Spleen (tissue), 11 donors: Measurements from ENCODE around the gene FAAP20. TPM values are rescaled to one million over a fixed set of nuclear protein-coding genes. Genes with fewer than 3 reads are reported as not detected.
A peak's percentile ranks its signal among the peaks of the same experiment; 100 is the strongest.

Source experiments
- DNase-seq: peaks from one replicate; pipeline ENCODE4 v3.0.0-alpha.2; 2020
- H3K27ac ChIP-seq, 8 donors: fragments of 200-600 bp; sonication (generic) in 7 of 8; 1 replicate in 4 of 8; 2 replicates in 4 of 8; pipeline versions ENCODE4 v1.5.0 to v1.8.0; 2016 to 2021; ENCODE audit warnings: inconsistent platforms in 4 of 8, mild to moderate bottlenecking in 4 of 8, moderate library complexity in 1 of 8
- H3K27me3 ChIP-seq, 7 donors: fragments of 200-600 bp; sonication (generic) in 6 of 7; replicated peaks in 1 of 7; 1 replicate in 4 of 7; 2 replicates in 3 of 7; pipeline versions ENCODE4 v1.5.0 to v1.8.0; 2016 to 2021; ENCODE audit warnings: inconsistent platforms in 3 of 7, mild to moderate bottlenecking in 1 of 7
- H3K36me3 ChIP-seq, 6 donors: fragments of 200-600 bp; sonication (generic) in 5 of 6; 1 replicate in 4 of 6; 2 replicates in 2 of 6; pipeline versions ENCODE4 v1.5.0 to v1.8.0; 2016 to 2021; ENCODE audit warnings: inconsistent platforms in 2 of 6
- H3K4me1 ChIP-seq, 6 donors: fragments of 200-600 bp; sonication (generic) in 5 of 6; 1 replicate in 3 of 6; 2 replicates in 3 of 6; pipeline versions ENCODE4 v1.5.0 to v1.8.0; 2016 to 2021; ENCODE audit warnings: inconsistent platforms in 3 of 6
- H3K4me3 ChIP-seq, 8 donors: fragments of 200-600 bp; sonication (generic) in 7 of 8; 1 replicate in 4 of 8; 2 replicates in 4 of 8; pipeline versions ENCODE4 v1.5.0 to v1.8.0; 2016 to 2021; ENCODE audit warnings: inconsistent platforms in 4 of 8, mild to moderate bottlenecking in 4 of 8, moderate library complexity in 2 of 8
- H3K9me3 ChIP-seq, 8 donors: fragments of 200-600 bp; sonication (generic) in 7 of 8; 1 replicate in 4 of 8; 2 replicates in 4 of 8; pipeline versions ENCODE4 v1.5.0 to v1.8.0; 2016 to 2021; ENCODE audit warnings: inconsistent platforms in 4 of 8
- POLR2A ChIP-seq, 3 donors: fragments of 450-650 bp; IDR thresholded peaks; one replicate each; pipeline ENCODE4 v1.5.1; 2017; ENCODE audit warnings: antibody characterized with exemption in 3 of 3, mild to moderate bottlenecking in 1 of 3
- POLR2AphosphoS5 ChIP-seq, 3 donors: sonication (generic); formaldehyde crosslinking; IDR thresholded peaks; one replicate each; pipeline ENCODE4 v1.5.1; 2017; ENCODE audit warnings: antibody characterized with exemption in 3 of 3
- WGBS, 5 donors: extraction: QIAGEN DNeasy Blood & Tissue Kit in 3 of 5; methylation state at CpG; one replicate each; pipeline versions ENCODE4 v1.1.5 to v1.1.7; 2013 to 2018; 5-methylcytosine and 5-hydroxymethylcytosine counted together
- intact Hi-C: fragments of 100-400 bp; cut with DNase I; formaldehyde crosslinking; loops from one replicate; pipeline ENCODE4 v1.15.0; 2023; ENCODE audit warnings: low total_unique reads
- polyA plus RNA-seq, 3 donors: library from polyadenylated mRNA; stranded (reverse); fragments of 200-250 nt; gene quantifications; one replicate each; pipeline ENCODE4 v1.2.1, GENCODE V29; 2013
- total RNA-seq, 7 donors: library from RNA; depleted of rRNA in 3 of 7; stranded (reverse); fragments of >200 nt in 3 of 7; fragmentation: NEBNext Ultra II Directional in 4 of 7; extraction: Animal tissue kit (Norgen Biotek cat#: 25700) in 4 of 7; gene quantifications; one replicate each; pipeline versions ENCODE4 v1.1.0 to v1.2.1, GENCODE V29; 2016 to 2021
- TF ChIP-seq, protein P1 (sequence below), 11 experiments: fragments of 200-600 bp in 7 of 11; fragments of 450-650 bp in 4 of 11; sonication (generic) in 4 of 11; IDR thresholded peaks in 8 of 11; conservative IDR thresholded peaks in 3 of 11; 1 replicate in 7 of 11; 2 replicates in 4 of 11; pipeline versions ENCODE4 v1.4.0 to v1.8.0; 2016 to 2021; ENCODE audit warnings: antibody characterized with exemption in 11 of 11, inconsistent platforms in 4 of 11, mild to moderate bottlenecking in 1 of 11
- donor health status: healthy with polysubstance abuse.
- donor health status: DM: no; HTN: no; CAD: no; lungs with moderate emphysema.
- donor health status: DM: no; HTN: no; CAD: no.
- donor health status: Bipolar disorder and iron deficiency.
- donor health status: healthy.
- donor health status: DM: no; HTN: no; CAD: no.
- donor health status: DM: yes; HTN: yes; CAD: no.

FAAP20 gene
- total and polyA plus RNA-seq, 10 donors: 20.6 to 113 (median 52.0) TPM

DNA sequence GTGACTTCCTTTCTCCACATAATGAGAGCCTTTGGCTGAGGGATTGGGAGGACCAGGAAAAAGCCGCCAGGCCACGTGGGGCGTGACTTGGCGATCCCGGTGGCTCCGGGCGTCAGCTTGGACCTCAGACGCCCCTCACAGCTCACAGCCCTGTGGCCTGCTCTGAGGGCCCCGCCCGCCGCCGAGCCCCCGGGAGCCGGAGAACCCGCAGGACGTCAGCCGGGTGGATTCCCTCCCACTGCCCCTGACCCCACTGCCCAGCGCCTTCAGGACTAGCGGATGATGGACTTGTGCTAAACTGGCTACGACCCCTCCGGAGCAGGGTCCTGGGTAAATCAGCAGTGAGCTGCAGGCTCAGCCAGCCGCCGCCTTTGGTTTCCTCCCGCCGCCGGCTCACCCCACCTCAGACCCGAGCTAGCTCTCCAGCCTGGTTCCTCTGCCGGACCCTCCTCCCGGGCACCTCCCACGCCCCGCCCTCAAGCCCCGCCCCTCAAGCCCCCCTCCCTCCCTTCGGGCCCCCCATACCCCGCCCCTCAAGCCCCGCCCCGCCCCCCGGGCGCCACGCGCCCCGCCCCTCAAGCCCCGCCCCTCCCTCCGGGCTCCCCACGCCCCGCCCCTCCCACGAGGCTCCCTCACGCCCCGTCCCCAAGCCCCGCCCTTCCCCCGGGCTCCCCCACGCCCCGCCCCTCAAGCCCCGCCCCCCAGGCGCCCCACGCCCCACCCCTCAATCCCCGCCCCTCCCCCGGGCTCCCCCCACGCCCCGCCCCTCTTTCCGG lies 10.0 kb upstream of the FAAP20 start:
- Histone ChIP-seq H3K36me3 (no peaks in the 10 kb centered on the region), H3K9me3 (no peaks in the 10 kb centered on the region), H3K4me1 (peaks cover 27 to 93% (median 67%) of the 10 kb centered on the region in 6 donors), H3K27me3 (no peaks in the 10 kb centered on the region), H3K27ac (peak overlapping the region; percentile 60 to 91 (median 82)), H3K4me3 (peak overlapping the region; percentile 12 to 74 (median 36))
- intact Hi-C loops: no loop called here
- peak; percentile 96 for DNase-seq
- 2 to 8% (median 4%) methylated on average over 5 to 41 of the region's 60 CpGs for WGBS, 5 donors
- TF ChIP-seq POLR2A (IDR thresholded peaks at IDR 0.05): no peak
- TF ChIP-seq, protein P1, sequence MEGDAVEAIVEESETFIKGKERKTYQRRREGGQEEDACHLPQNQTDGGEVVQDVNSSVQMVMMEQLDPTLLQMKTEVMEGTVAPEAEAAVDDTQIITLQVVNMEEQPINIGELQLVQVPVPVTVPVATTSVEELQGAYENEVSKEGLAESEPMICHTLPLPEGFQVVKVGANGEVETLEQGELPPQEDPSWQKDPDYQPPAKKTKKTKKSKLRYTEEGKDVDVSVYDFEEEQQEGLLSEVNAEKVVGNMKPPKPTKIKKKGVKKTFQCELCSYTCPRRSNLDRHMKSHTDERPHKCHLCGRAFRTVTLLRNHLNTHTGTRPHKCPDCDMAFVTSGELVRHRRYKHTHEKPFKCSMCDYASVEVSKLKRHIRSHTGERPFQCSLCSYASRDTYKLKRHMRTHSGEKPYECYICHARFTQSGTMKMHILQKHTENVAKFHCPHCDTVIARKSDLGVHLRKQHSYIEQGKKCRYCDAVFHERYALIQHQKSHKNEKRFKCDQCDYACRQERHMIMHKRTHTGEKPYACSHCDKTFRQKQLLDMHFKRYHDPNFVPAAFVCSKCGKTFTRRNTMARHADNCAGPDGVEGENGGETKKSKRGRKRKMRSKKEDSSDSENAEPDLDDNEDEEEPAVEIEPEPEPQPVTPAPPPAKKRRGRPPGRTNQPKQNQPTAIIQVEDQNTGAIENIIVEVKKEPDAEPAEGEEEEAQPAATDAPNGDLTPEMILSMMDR (IDR thresholded peaks at IDR 0.05 in 8 of 11, conservative IDR thresholded peaks at IDR 0.05 in 3 of 11): no peak
- TF ChIP-seq POLR2AphosphoS5 (IDR thresholded peaks at IDR 0.05): peak; percentile 38 to 77 (median 67)

DNA sequence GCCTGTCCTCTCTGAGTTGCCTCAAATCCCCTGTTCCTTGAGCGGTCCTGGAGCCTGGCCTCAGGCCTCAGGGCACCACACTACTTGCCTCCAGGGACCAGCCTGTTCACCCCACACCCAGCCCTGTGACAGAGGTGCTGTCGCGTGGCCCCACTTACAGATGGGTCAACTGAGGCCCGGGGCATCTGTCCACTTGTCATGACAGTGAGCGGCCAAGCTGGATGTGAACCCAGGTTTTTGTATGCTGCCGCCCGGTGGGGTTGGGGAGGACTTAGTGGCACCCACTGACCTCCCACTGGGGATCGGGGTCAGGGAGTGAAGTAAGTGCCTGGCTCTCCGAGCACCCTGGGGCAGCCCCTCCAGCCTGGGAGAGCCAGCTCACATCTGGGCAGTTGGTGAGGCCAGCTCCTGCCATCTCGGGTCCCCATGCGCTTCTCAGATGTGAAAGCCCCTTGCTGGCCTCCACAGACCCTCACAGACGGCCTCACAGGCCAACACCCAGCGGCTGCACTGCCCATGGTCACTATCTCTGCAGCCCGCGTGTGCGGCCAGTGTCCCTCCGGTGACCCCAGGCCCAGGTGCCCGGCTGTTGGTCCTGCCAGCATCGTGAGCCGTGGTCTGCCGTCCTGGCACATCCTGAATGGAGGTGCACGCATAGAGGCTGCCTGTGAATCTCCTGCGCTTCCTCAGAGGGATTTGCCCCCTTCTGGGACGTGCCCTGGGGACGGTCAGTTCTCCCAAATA lies 9.3 kb upstream of the FAAP20 start:
- no peaks in the 10 kb centered on the region for H3K36me3 ChIP-seq
- TF ChIP-seq POLR2A (IDR thresholded peaks at IDR 0.05) (no peak), POLR2AphosphoS5 (IDR thresholded peaks at IDR 0.05) (no peak)
- TF ChIP-seq, protein P1 (IDR thresholded peaks at IDR 0.05 in 8 of 11, conservative IDR thresholded peaks at IDR 0.05 in 3 of 11): no peak
- peaks cover 28 to 93% (median 70%) of the 10 kb centered on the region in 6 donors for H3K4me1 ChIP-seq
- H3K4me3 ChIP-seq: peak overlapping the region in 6 of 8 donors; percentile 20 to 69 (median 40)
- 51 to 78% (median 72%) methylated on average over 13 to 25 of the region's 25 CpGs for WGBS, 5 donors
- intact Hi-C loops: no loop called here
- H3K9me3 ChIP-seq: no peaks in the 10 kb centered on the region
- no peaks in the 10 kb centered on the region for H3K27me3 ChIP-seq
- H3K27ac ChIP-seq: peak overlapping the region; percentile 60 to 91 (median 82)
- DNase-seq: peak; percentile 90

DNA sequence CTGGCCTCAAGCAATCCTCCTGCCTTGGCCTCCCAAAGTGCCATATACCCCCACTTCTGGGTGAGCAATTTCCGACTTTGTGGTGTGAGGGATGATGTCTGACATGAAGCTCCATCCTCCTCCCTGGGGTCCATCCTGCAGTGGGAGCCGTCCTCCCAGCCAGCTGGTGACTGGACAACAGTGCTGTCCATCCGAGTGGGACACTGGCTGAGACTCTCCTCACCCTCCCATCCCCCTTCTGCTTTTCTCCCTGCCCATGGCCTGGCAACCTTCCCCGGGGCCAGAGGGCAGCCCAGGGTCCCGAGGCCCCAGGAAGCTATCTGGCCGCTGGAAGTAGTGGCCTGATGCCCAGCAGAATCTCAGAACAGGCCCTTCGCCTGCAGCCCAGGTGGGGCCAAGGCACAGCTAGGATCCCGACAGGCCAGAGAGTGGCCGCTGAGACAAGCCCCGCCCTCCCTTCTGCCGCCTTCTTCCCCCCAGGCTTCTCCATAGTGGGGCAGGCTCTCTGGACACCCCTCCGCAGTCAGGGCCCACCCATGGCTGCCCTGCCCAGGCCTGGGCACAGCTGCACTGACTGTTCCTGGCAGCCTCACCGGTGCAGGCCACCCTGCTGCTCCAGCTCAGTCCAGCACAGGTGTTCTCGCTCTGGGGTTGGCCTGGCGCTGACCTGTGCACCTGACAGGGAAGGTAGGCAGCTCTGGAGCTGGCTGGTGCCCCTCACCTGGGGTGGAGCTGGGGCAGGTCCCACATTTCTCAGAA lies 8.4 kb upstream of the FAAP20 start:
- Histone ChIP-seq H3K4me1 (peaks cover 31 to 93% (median 71%) of the 10 kb centered on the region in 6 donors), H3K27me3 (no peaks in the 10 kb centered on the region), H3K4me3 (no peak overlapping the region), H3K27ac (peak overlapping the region in 4 of 8 donors; percentile 78 to 91 (median 88)), H3K9me3 (no peaks in the 10 kb centered on the region), H3K36me3 (no peaks in the 10 kb centered on the region)
- peak; percentile 85 for DNase-seq
- WGBS, 5 donors: 84 to 94% (median 91%) methylated on average over 13 to 15 of the region's 15 CpGs
- intact Hi-C loops: no loop called here
- peak in 1 of 3 donors; percentile 20 for TF ChIP-seq POLR2AphosphoS5 (IDR thresholded peaks at IDR 0.05)
- TF ChIP-seq, protein P1 (IDR thresholded peaks at IDR 0.05 in 8 of 11, conservative IDR thresholded peaks at IDR 0.05 in 3 of 11): no peak
